K562 (cell line): ENCODE data around the gene PIP5K1B.

ENCODE experiments used
- FOXA1 ChIP-seq: fragments of 450-650 bp; IDR thresholded peaks from 2 replicates; pipeline ENCODE4 v1.6.1; 2016; ENCODE audit warnings: mild to moderate bottlenecking, borderline replicate concordance
- SMARCC2 ChIP-seq: fragments of 450-650 bp; IDR thresholded peaks from 2 replicates; pipeline ENCODE4 v1.6.1; 2017; ENCODE audit warnings: antibody characterized with exemption, moderate library complexity, mild to moderate bottlenecking, low read depth

DNA sequence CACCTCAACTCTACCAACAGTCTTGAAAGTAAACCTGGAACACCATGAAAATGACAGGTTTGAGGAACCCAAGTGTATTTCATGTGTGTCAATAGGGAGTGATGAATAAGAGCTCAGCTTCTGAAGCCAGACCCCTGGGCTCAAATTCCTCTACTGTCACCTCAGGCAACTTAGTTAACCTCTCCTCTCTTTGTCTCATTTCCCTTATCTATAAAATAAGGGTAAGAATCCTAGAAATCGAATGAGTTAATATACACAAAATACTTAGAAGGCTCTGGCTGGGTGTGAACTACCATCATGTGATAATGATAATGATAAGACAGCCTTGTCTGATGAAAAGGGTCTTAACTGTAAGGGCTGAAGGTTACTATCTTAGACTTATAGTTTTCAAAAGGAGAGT is 66.3 kb downstream of the PIP5K1B start:
- TF ChIP-seq FOXA1 (no peak), SMARCC2 (no peak)
